Thyroid gland (tissue), 4 donors: ENCODE data around the gene WDR86. TPM values are rescaled to one million over a fixed set of nuclear protein-coding genes. Genes with fewer than 3 reads are reported as not detected.

Experiments used
- DNase-seq, 2 donors: peaks; one replicate each; pipeline ENCODE4 v3.0.0-alpha.2; 2019
- H3K27ac ChIP-seq, 3 donors: fragments of 200-600 bp; sonication (generic); 1 replicate in 2 of 3; 2 replicates in 1 of 3; pipeline ENCODE4 v1.5.1; 2016 to 2019; ENCODE audit warnings: mild to moderate bottlenecking in 1 of 3, moderate library complexity in 1 of 3
- H3K27me3 ChIP-seq: fragments of 200-600 bp; sonication (generic); one replicate; pipeline ENCODE4 v1.5.1; 2019
- H3K36me3 ChIP-seq, 2 donors: fragments of 200-600 bp; sonication (generic); one replicate each; pipeline ENCODE4 v1.5.1; 2016 to 2019
- H3K4me1 ChIP-seq, 2 donors: fragments of 200-600 bp; sonication (generic); one replicate each; pipeline ENCODE4 v1.5.1; 2017 to 2019
- H3K4me3 ChIP-seq, 3 donors: fragments of 200-600 bp; sonication (generic); replicated peaks in 1 of 3; 1 replicate in 2 of 3; 2 replicates in 1 of 3; pipeline ENCODE4 v1.5.1; 2016; ENCODE audit warnings: mild to moderate bottlenecking in 1 of 3
- H3K9me3 ChIP-seq: fragments of 200-600 bp; sonication (generic); one replicate; pipeline ENCODE4 v1.5.1; 2017
- CTCF ChIP-seq, 6 experiments: fragments of 200-600 bp in 3 of 6; fragments of 450-650 bp in 3 of 6; sonication (generic) in 3 of 6; IDR thresholded peaks; one replicate each; pipeline ENCODE4 v1.5.1; 2016 to 2019; ENCODE audit warnings: antibody characterized with exemption in 6 of 6, mild to moderate bottlenecking in 2 of 6, inconsistent platforms in 1 of 6, moderate library complexity in 1 of 6
- POLR2A ChIP-seq, 2 donors: fragments of 450-650 bp; IDR thresholded peaks; one replicate each; pipeline ENCODE4 v1.6.1; 2017; ENCODE audit warnings: antibody characterized with exemption in 2 of 2, mild to moderate bottlenecking in 2 of 2, moderate library complexity in 1 of 2
- WGBS, 2 donors: methylation state at CpG; one replicate each; pipeline ENCODE4 v1.1.5; 2017; 5-methylcytosine and 5-hydroxymethylcytosine counted together
- intact Hi-C: fragments of 100-400 bp; cut with DNase I; formaldehyde crosslinking; loops from one replicate; pipeline ENCODE4 v1.15.1; 2023
- total RNA-seq, 4 donors: library from RNA; depleted of rRNA; stranded (reverse); fragments of >200 nt; gene quantifications; one replicate each; pipeline ENCODE4 v1.2.3, GENCODE V29; 2016

Gene WDR86, protein sequence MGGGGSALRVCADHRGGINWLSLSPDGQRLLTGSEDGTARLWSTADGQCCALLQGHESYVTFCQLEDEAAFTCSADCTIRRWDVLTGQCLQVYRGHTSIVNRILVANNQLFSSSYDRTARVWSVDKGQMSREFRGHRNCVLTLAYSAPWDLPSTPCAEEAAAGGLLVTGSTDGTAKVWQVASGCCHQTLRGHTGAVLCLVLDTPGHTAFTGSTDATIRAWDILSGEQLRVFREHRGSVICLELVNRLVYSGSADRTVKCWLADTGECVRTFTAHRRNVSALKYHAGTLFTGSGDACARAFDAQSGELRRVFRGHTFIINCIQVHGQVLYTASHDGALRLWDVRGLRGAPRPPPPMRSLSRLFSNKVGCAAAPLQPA
- total RNA-seq, result 100 to 1,000 TPM in 3 of 4 donors, 10 to 100 TPM in 1; 99.5 to 203 (median 142) TPM

DNA sequence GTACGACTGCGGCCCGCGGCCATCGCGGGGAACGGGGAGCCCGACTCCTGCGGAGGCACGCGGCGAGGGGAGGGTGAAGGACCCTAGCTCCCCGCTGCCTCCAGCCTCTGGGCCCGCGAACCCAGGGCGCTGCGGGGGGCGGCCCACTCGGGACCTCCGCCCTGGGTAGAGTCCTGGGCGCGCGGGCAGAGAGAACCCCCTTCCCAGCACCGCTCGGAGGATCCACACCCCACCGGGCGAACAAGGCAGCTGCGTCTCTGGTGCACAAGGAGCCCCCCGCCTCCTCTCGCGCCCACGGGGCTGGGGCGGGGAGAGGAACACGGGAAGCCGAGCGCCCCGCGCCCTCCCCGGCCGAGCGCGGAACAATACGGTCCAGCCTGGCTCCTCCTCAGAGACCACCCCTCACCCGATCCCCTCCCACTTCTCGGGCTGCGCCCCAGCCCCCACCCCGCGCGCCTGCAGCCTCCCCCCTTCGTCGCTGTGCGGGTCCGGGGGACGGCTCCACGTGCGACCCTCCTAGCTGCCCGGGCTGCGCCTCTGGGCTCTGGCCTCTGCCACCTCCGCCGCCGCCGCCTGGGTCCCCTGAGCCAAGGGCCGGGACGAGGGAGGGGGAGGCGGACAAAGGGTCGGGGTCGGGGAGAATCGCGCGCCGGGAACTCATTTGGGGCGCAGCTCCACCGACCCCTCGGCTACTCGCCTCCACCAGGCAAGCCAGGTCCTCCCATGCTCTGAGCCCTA is at the start of gene WDR86:
WDR86 (minus strand) TSS at position 372 of the 738 bp plus-strand sequence. CDS start 449 bp downstream, outside the sequence.
- H3K27me3 ChIP-seq, result no peaks in the 10 kb centered on the region
- no peaks in the 10 kb centered on the region for H3K9me3 ChIP-seq
- H3K27ac ChIP-seq, result peak within 1 kb of the TSS; percentile 89 to 97 (median 96)
- peak in 1 of 6 experiments; percentile 13 for TF ChIP-seq CTCF (IDR thresholded peaks at IDR 0.05)
- peak in 1 of 2 donors; percentile 48 for TF ChIP-seq POLR2A (IDR thresholded peaks at IDR 0.05)
- peak; percentile 50 to 61 for DNase-seq
- peaks cover 10 to 33% of the 10 kb centered on the region in 2 donors for H3K4me1 ChIP-seq
- WGBS, 2 donors, result 0% methylated on average over 10 to 15 of the region's 75 CpGs
- H3K4me3 ChIP-seq, result peak within 1 kb of the TSS; percentile 68 to 84 (median 69)
- H3K36me3 ChIP-seq, result no peaks in the 10 kb centered on the region
- intact Hi-C loops, result loop anchor here (5.0 kb wide), 1 partner anchor 38 kb away; no protein-coding TSS in a partner anchor

- intact Hi-C loops, result no loop called here
- no peak overlapping the region for H3K4me3 ChIP-seq
- no peak for DNase-seq
- no peaks in the 10 kb centered on the region for H3K36me3 ChIP-seq
- H3K9me3 ChIP-seq, result no peaks in the 10 kb centered on the region
- 93 to 96% methylated on average over 6 of the region's 6 CpGs for WGBS, 2 donors
- H3K27me3 ChIP-seq, result no peaks in the 10 kb centered on the region
- H3K27ac ChIP-seq, result no peak overlapping the region
- H3K4me1 ChIP-seq, result peaks cover 15 to 26% of the 10 kb centered on the region in 2 donors
- TF ChIP-seq CTCF (IDR thresholded peaks at IDR 0.05) (no peak), POLR2A (IDR thresholded peaks at IDR 0.05) (no peak)
Measured at GRCh38 chr7:151457534-151457933, 47.7 kb upstream of the WDR86 start.

DNA sequence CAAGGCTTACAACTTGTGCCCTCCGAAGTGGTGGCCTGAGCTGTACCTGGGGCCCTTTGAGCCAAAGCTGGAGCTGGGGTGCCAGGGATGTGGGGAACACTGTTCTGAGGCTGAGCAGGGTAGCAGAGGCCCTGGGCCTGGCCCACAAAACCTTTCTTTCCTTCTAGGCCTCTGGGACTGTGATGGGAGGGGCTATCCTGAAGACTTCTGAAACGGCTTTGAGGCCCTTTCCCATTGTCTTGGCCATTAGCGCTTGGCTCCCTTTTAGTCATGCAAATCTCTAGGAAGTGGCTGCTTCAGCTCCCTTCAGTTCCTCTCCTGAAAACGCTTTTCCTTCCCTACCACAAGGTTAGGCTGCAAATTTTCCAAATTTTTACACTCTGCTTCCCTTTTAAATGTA is 46.9 kb upstream of the WDR86 start:
- intact Hi-C loops, result no loop called here
- Histone ChIP-seq H3K4me1 (peaks cover 15 to 26% of the 10 kb centered on the region in 2 donors), H3K9me3 (no peaks in the 10 kb centered on the region), H3K4me3 (no peak overlapping the region), H3K27ac (no peak overlapping the region), H3K36me3 (no peaks in the 10 kb centered on the region), H3K27me3 (no peaks in the 10 kb centered on the region)
- DNase-seq, result no peak
- TF ChIP-seq CTCF (IDR thresholded peaks at IDR 0.05), result no peak
- TF ChIP-seq POLR2A (IDR thresholded peaks at IDR 0.05), result no peak
- WGBS, 2 donors, result 76 to 91% methylated on average over 4 of the region's 4 CpGs

DNA sequence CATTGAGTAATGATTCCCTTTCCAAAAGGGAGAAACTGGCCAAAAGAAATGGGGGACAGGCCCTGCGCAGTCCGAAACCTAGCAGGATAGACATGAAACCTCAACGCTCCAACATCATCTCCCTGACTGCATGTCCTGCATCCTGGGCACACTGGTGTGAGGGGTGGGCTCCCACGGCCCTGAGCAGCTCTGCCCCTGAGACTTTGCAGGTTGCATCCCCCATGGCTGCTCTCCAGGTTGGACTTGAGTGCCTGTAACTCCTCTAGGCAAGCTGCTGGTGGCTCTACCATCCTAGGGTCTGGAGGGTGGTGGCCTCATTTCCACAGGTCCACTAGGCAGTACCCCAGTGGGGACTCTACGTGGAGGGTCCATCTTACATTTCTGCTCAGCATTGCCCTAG is 46.4 kb upstream of the WDR86 start:
- intact Hi-C loops, result no loop called here

More for the DNA sequence above, 46.4 kb upstream of the WDR86 start:
- no peaks in the 10 kb centered on the region for H3K36me3 ChIP-seq
- H3K27ac ChIP-seq, result no peak overlapping the region
- H3K4me1 ChIP-seq, result peaks cover 15 to 23% of the 10 kb centered on the region in 2 donors
- no peaks in the 10 kb centered on the region for H3K9me3 ChIP-seq
- no peak overlapping the region for H3K4me3 ChIP-seq
- 92 to 98% methylated on average over 3 to 5 of the region's 5 CpGs for WGBS, 2 donors
- H3K27me3 ChIP-seq, result no peaks in the 10 kb centered on the region
- no peak for TF ChIP-seq CTCF (IDR thresholded peaks at IDR 0.05)
- DNase-seq, result no peak
